HEK293 (cell line): ENCODE measurements around the gene TMEM179.

Source experiments
- CTCF ChIA-PET: fragments of 350-600 bp; formaldehyde crosslinking; extraction: SDS; loops from one replicate; lab custom pipeline; 2021; ENCODE audit warnings: antibody characterized with exemption; lab: Yijun Ruan, JAX
- POLR2A ChIA-PET: fragments of 300-600 bp; formaldehyde crosslinking; extraction: SDS; loops from one replicate; lab custom pipeline; 2020; ENCODE audit warnings: antibody characterized with exemption, inconsistent platforms; lab: Yijun Ruan, JAX
- H3K27ac ChIP-seq: fragments of 200-500 bp; sonication (Bioruptor generic); 2 replicates; pipeline ENCODE4 v1.5.1; 2014; ENCODE audit warnings: low read depth, low read length, control low read depth, inconsistent platforms; ENCODE audit errors: extremely low read depth
- H3K36me3 ChIP-seq, 2 experiments: fragments of 200-500 bp in 1 of 2; sonication (Bioruptor generic) in 1 of 2; 1 replicate in 1 of 2; 2 replicates in 1 of 2; pipeline ENCODE4 v1.5.1; 2014 to 2017; ENCODE audit warnings: inconsistent platforms in 2 of 2, low read length in 2 of 2; ENCODE audit not compliant: control insufficient read depth in 2 of 2, insufficient read depth in 1 of 2
- H3K4me1 ChIP-seq: fragments of 200-500 bp; sonication (Bioruptor generic); 2 replicates; pipeline ENCODE4 v1.5.1; 2014; ENCODE audit warnings: mild to moderate bottlenecking, low read length, inconsistent platforms; ENCODE audit not compliant: control insufficient read depth, insufficient read depth
- H3K4me3 ChIP-seq: 2 replicates; pipeline ENCODE4 v1.5.1; 2011; ENCODE audit warnings: low read depth, mild to moderate bottlenecking, control low read depth, low read length, moderate library complexity
- H3K9me3 ChIP-seq: fragments of 200-500 bp; sonication (Bioruptor generic); 2 replicates; pipeline ENCODE4 v1.5.1; 2014; ENCODE audit warnings: low read depth, low read length, inconsistent platforms; ENCODE audit not compliant: control insufficient read depth, insufficient read depth
- RBAK ChIP-seq: fragments of 450-650 bp; formaldehyde crosslinking; IDR thresholded peaks from 2 replicates; pipeline ENCODE4 v1.5.1; 2016; ENCODE audit warnings: missing biosample characterization, missing genetic modification characterization
- SCRT2 ChIP-seq: fragments of 450-650 bp; formaldehyde crosslinking; IDR thresholded peaks from 2 replicates; pipeline ENCODE4 v1.5.1; 2016; ENCODE audit warnings: missing biosample characterization, missing genetic modification characterization
- ZBTB21 ChIP-seq: fragments of 450-650 bp; formaldehyde crosslinking; IDR thresholded peaks from 2 replicates; pipeline ENCODE4 v1.5.1; 2017; ENCODE audit warnings: missing biosample characterization, missing genetic modification characterization
- ZBTB26 ChIP-seq: fragments of 450-650 bp; formaldehyde crosslinking; optimal IDR thresholded peaks from 2 replicates; pipeline ENCODE3; 2016; ENCODE audit warnings: missing biosample characterization, mild to moderate bottlenecking, missing genetic modification characterization
- ZNF202 ChIP-seq: fragments of 450-650 bp; formaldehyde crosslinking; IDR thresholded peaks from 2 replicates; pipeline ENCODE4 v1.5.1; 2016; ENCODE audit warnings: missing biosample characterization, missing genetic modification characterization, borderline replicate concordance
- ZNF26 ChIP-seq: fragments of 450-650 bp; formaldehyde crosslinking; IDR thresholded peaks from 2 replicates; pipeline ENCODE4 v1.5.1; 2016; ENCODE audit warnings: missing biosample characterization, missing genetic modification characterization
- ZNF324 ChIP-seq: fragments of 450-650 bp; formaldehyde crosslinking; IDR thresholded peaks from 2 replicates; pipeline ENCODE4 v1.5.1; 2016; ENCODE audit warnings: missing biosample characterization, missing genetic modification characterization
- ZNF518A ChIP-seq: fragments of 450-650 bp; formaldehyde crosslinking; conservative IDR thresholded peaks from 2 replicates; pipeline ENCODE4 v1.5.1; 2016; ENCODE audit warnings: low read depth, missing biosample characterization, missing genetic modification characterization
- ZNF596 ChIP-seq: fragments of 450-650 bp; IDR thresholded peaks from 2 replicates; pipeline ENCODE4 v1.5.0; 2018; ENCODE audit warnings: missing biosample characterization, mild to moderate bottlenecking, missing genetic modification characterization, moderate library complexity
- TF ChIP-seq, protein P1 (sequence below): fragments of 450-650 bp; formaldehyde crosslinking; IDR thresholded peaks from 2 replicates; pipeline ENCODE4 v1.5.0; 2017; ENCODE audit warnings: missing biosample characterization, missing genetic modification characterization, borderline replicate concordance
- TF ChIP-seq, protein P2 (sequence below): fragments of 450-650 bp; formaldehyde crosslinking; IDR thresholded peaks from 2 replicates; pipeline ENCODE4 v1.5.1; 2016; ENCODE audit warnings: missing biosample characterization, missing genetic modification characterization
- TF ChIP-seq, protein P3 (sequence below): fragments of 450-650 bp; formaldehyde crosslinking; IDR thresholded peaks from 2 replicates; pipeline ENCODE4 v1.5.1; 2017; ENCODE audit warnings: missing biosample characterization, missing genetic modification characterization

Gene TMEM179

DNA sequence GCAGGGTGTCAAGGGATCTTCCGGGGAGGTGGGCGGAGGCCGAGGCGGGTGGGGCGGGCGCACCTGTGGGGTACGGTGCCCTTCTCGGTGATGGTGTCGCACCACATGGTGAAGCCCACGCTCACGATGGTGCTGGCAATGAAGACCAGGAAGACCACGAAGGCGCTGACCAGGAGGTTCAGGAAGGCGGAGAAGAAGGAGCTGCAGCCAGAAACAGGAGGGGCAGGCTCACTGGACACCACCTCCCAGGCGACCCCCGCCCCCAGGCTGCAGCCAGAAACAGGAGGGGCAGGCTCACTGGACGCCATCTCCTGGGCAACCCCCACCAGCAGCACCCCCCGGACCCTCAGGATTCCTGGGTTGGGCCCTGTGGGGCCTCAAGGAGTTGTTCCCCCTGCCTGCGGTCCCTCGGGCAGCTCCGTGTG lies 7.6 kb downstream of the TMEM179 start:
- Histone ChIP-seq H3K4me3 (no peak overlapping the region), H3K36me3 (no peaks in the 10 kb centered on the region), H3K4me1 (no peaks in the 10 kb centered on the region), H3K27ac (no peak overlapping the region), H3K9me3 (no peaks in the 10 kb centered on the region)
- CTCF ChIA-PET, result no interaction called here
- POLR2A ChIA-PET, result no interaction called here
- TF ChIP-seq SCRT2 (tag by site-specific recombination) (no peak), ZNF324 (no peak), RBAK (no peak), ZNF26 (no peak), ZBTB26 (no peak), ZNF202 (no peak)
- TF ChIP-seq, protein P1, sequence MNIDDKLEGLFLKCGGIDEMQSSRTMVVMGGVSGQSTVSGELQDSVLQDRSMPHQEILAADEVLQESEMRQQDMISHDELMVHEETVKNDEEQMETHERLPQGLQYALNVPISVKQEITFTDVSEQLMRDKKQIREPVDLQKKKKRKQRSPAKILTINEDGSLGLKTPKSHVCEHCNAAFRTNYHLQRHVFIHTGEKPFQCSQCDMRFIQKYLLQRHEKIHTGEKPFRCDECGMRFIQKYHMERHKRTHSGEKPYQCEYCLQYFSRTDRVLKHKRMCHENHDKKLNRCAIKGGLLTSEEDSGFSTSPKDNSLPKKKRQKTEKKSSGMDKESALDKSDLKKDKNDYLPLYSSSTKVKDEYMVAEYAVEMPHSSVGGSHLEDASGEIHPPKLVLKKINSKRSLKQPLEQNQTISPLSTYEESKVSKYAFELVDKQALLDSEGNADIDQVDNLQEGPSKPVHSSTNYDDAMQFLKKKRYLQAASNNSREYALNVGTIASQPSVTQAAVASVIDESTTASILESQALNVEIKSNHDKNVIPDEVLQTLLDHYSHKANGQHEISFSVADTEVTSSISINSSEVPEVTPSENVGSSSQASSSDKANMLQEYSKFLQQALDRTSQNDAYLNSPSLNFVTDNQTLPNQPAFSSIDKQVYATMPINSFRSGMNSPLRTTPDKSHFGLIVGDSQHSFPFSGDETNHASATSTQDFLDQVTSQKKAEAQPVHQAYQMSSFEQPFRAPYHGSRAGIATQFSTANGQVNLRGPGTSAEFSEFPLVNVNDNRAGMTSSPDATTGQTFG (tag by site-specific recombination), result no peak
- TF ChIP-seq, protein P2, sequence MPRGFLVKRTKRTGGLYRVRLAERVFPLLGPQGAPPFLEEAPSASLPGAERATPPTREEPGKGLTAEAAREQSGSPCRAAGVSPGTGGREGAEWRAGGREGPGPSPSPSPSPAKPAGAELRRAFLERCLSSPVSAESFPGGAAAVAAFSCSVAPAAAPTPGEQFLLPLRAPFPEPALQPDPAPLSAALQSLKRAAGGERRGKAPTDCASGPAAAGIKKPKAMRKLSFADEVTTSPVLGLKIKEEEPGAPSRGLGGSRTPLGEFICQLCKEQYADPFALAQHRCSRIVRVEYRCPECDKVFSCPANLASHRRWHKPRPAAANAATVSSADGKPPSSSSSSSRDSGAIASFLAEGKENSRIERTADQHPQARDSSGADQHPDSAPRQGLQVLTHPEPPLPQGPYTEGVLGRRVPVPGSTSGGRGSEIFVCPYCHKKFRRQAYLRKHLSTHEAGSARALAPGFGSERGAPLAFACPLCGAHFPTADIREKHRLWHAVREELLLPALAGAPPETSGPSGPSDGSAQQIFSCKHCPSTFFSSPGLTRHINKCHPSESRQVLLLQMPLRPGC (tag by site-specific recombination), result no peak
- TF ChIP-seq, protein P3, sequence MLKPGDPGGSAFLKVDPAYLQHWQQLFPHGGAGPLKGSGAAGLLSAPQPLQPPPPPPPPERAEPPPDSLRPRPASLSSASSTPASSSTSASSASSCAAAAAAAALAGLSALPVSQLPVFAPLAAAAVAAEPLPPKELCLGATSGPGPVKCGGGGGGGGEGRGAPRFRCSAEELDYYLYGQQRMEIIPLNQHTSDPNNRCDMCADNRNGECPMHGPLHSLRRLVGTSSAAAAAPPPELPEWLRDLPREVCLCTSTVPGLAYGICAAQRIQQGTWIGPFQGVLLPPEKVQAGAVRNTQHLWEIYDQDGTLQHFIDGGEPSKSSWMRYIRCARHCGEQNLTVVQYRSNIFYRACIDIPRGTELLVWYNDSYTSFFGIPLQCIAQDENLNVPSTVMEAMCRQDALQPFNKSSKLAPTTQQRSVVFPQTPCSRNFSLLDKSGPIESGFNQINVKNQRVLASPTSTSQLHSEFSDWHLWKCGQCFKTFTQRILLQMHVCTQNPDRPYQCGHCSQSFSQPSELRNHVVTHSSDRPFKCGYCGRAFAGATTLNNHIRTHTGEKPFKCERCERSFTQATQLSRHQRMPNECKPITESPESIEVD (tag by site-specific recombination), result no peak

- no peak overlapping the region for H3K27ac ChIP-seq
- POLR2A ChIA-PET, result no interaction called here
- CTCF ChIA-PET, result interaction anchor here (1.4 kb wide), 1 partner anchor 24 kb away, joined by 3 read pairs; no protein-coding TSS in a partner anchor
Observed at GRCh38 chr14:104596451-104596918, 8.1 kb downstream of the TMEM179 start.

More at GRCh38 chr14:104596451-104596918, 8.1 kb downstream of the TMEM179 start:
- no peaks in the 10 kb centered on the region for H3K4me1 ChIP-seq
- H3K36me3 ChIP-seq, result no peaks in the 10 kb centered on the region
- H3K9me3 ChIP-seq, result no peaks in the 10 kb centered on the region
- no peak overlapping the region for H3K4me3 ChIP-seq
- no peak for TF ChIP-seq RBAK
- no peak for TF ChIP-seq ZNF596 (tag by site-specific recombination)
- TF ChIP-seq ZBTB21 (tag by site-specific recombination), result no peak
- TF ChIP-seq ZNF518A (tag by site-specific recombination), result no peak
- TF ChIP-seq, all 188 proteins: peak for 0
